ENCODE data around the gene STEEP1.
A peak's percentile ranks its signal among the peaks of the same experiment; 100 is the strongest.

The STEEP1 gene

GRCh38 chrX:119565107-119565663 is at the start of gene STEEP1:
TSS of gene STEEP1 (minus strand) at chrX:119565409. CDS start at chrX:119565355, 54 bp downstream.
- DNase-seq (ENCODE audit: low read depth): peak; percentile 76
- peak within 1 kb of the TSS; percentile 71 for H3K4me3 ChIP-seq (ENCODE audit: low read length)
- TF ChIP-seq CTCF (conservative IDR thresholded peaks at IDR 0.05; ENCODE audit: low read depth, low read length): no peak

GRCh38 chrX:119614776-119615175 is 49.6 kb upstream of the STEEP1 start:
- no peak for TF ChIP-seq CTCF (conservative IDR thresholded peaks at IDR 0.05; ENCODE audit: low read depth, low read length)
- no peak overlapping the region for H3K4me3 ChIP-seq (ENCODE audit: low read length)
- no peak for DNase-seq (ENCODE audit: low read depth)

- H3K4me3 ChIP-seq (ENCODE audit: low read length): peak overlapping the region; percentile 83
- TF ChIP-seq CTCF (conservative IDR thresholded peaks at IDR 0.05; ENCODE audit: low read depth, low read length): no peak
- no peak for DNase-seq (ENCODE audit: low read depth)
Observed at GRCh38 chrX:119607018-119607389, 41.8 kb upstream of the STEEP1 start.

- peak; percentile 51 for DNase-seq (ENCODE audit: low read depth)
- peak within 1 kb of the TSS; percentile 83 for H3K4me3 ChIP-seq (ENCODE audit: low read length)
- TF ChIP-seq CTCF (conservative IDR thresholded peaks at IDR 0.05; ENCODE audit: low read depth, low read length): no peak
Observed at GRCh38 chrX:119606280-119607017, 41.2 kb upstream of the STEEP1 start, which contains the start of gene NKRF. TSS of gene NKRF (minus strand) at chrX:119606424.

- H3K4me3 ChIP-seq (ENCODE audit: low read length): peak overlapping the region; percentile 83
- no peak for DNase-seq (ENCODE audit: low read depth)
- no peak for TF ChIP-seq CTCF (conservative IDR thresholded peaks at IDR 0.05; ENCODE audit: low read depth, low read length)
Observed at GRCh38 chrX:119605464-119606279, 40.5 kb upstream of the STEEP1 start.

GRCh38 chrX:119604766-119605463 is 39.7 kb upstream of the STEEP1 start:
- DNase-seq (ENCODE audit: low read depth): no peak
- H3K4me3 ChIP-seq (ENCODE audit: low read length): peak overlapping the region; percentile 83
- no peak for TF ChIP-seq CTCF (conservative IDR thresholded peaks at IDR 0.05; ENCODE audit: low read depth, low read length)

Data from retinal pigment epithelial cell (primary cell).